Measurements from ENCODE around the gene NKX2-1. TPM values are rescaled to one million over a fixed set of nuclear protein-coding genes. Genes with fewer than 3 reads are reported as not detected.

Gene NKX2-1
- total RNA-seq, 1 donor from 2014 or later, result not detected

GRCh38 chr14:36507847-36508417 lies 12.1 kb downstream of the NKX2-1 start:
- Mint-ChIP-seq H3K27me3 (ENCODE audit: low read depth) (peaks cover 93% of the 10 kb centered on the region), H3K4me3 (no peak overlapping the region), H3K36me3 (no peaks in the 10 kb centered on the region), H3K9me3 (no peaks in the 10 kb centered on the region), H3K27ac (no peak overlapping the region), H3K4me1 (no peaks in the 10 kb centered on the region)
- no peak for DNase-seq (ENCODE audit: low spot score in 2 of 2, unreplicated experiment in 2 of 2)
- TF ChIP-seq CTCF (IDR thresholded peaks at IDR 0.05; ENCODE audit: unreplicated experiment), result no peak

GRCh38 chr14:36506732-36507614 lies 13.1 kb downstream of the NKX2-1 start:
- H3K36me3 Mint-ChIP-seq, result no peaks in the 10 kb centered on the region
- no peak overlapping the region for H3K4me3 Mint-ChIP-seq
- H3K27me3 Mint-ChIP-seq (ENCODE audit: low read depth), result peaks cover 93% of the 10 kb centered on the region
- H3K9me3 Mint-ChIP-seq, result no peaks in the 10 kb centered on the region
- H3K4me1 Mint-ChIP-seq, result no peaks in the 10 kb centered on the region
- no peak for DNase-seq (ENCODE audit: low spot score in 2 of 2, unreplicated experiment in 2 of 2)
- no peak for TF ChIP-seq CTCF (IDR thresholded peaks at IDR 0.05; ENCODE audit: unreplicated experiment)
- no peak overlapping the region for H3K27ac Mint-ChIP-seq

GRCh38 chr14:36505892-36506731 lies 13.9 kb downstream of the NKX2-1 start:
- Mint-ChIP-seq H3K27ac (no peak overlapping the region), H3K36me3 (no peaks in the 10 kb centered on the region), H3K4me1 (no peaks in the 10 kb centered on the region), H3K9me3 (no peaks in the 10 kb centered on the region), H3K27me3 (ENCODE audit: low read depth) (peaks cover 96% of the 10 kb centered on the region), H3K4me3 (no peak overlapping the region)
- no peak for DNase-seq (ENCODE audit: low spot score in 2 of 2, unreplicated experiment in 2 of 2)
- peak; percentile 11 for TF ChIP-seq CTCF (IDR thresholded peaks at IDR 0.05; ENCODE audit: unreplicated experiment)

GRCh38 chr14:36505181-36505815 lies 14.7 kb downstream of the NKX2-1 start:
- Mint-ChIP-seq H3K36me3 (no peaks in the 10 kb centered on the region), H3K27me3 (ENCODE audit: low read depth) (peaks cover 96% of the 10 kb centered on the region), H3K27ac (no peak overlapping the region), H3K9me3 (no peaks in the 10 kb centered on the region), H3K4me1 (no peaks in the 10 kb centered on the region), H3K4me3 (no peak overlapping the region)
- peak in 1 of 2 experiments; percentile 46 for DNase-seq (ENCODE audit: low spot score in 2 of 2, unreplicated experiment in 2 of 2)
- no peak for TF ChIP-seq CTCF (IDR thresholded peaks at IDR 0.05; ENCODE audit: unreplicated experiment)

GRCh38 chr14:36504771-36505175 lies 15.3 kb downstream of the NKX2-1 start:
- DNase-seq (ENCODE audit: low spot score in 2 of 2, unreplicated experiment in 2 of 2), result no peak
- TF ChIP-seq CTCF (IDR thresholded peaks at IDR 0.05; ENCODE audit: unreplicated experiment), result no peak
- Mint-ChIP-seq H3K27ac (no peak overlapping the region), H3K27me3 (ENCODE audit: low read depth) (peaks cover 96% of the 10 kb centered on the region), H3K4me3 (no peak overlapping the region), H3K36me3 (no peaks in the 10 kb centered on the region), H3K9me3 (no peaks in the 10 kb centered on the region), H3K4me1 (no peaks in the 10 kb centered on the region)

Measured in mesothelial cell of epicardium (in vitro differentiated cells).